Panc1 (cell line): Measurements from ENCODE around the gene AK4. TPM values are rescaled to one million over a fixed set of nuclear protein-coding genes. Genes with fewer than 3 reads are reported as not detected.

Experiments used
- ATAC-seq: fragments of 200-7000 bp; cut with Tn5 transposase; 2 replicates; pipeline ENCODE4 v1.9.1; 2020; ENCODE audit warnings: mild to moderate bottlenecking, moderate library complexity
- BruUV-seq: library from RNA; stranded (reverse); fragments of 400-500 nt; replicated peaks from 2 replicates; lab custom pipeline; 2021; lab: Mats Ljungman, UMichigan
- CTCF ChIA-PET: fragments of 300-600 bp; sonication (Branson Sonifier 250); formaldehyde crosslinking; loops from one replicate; lab custom pipeline; 2022; ENCODE audit warnings: antibody characterized with exemption; lab: Charles Lee
- POLR2A ChIA-PET: fragments of 300-600 bp; sonication (Branson Sonifier 250); formaldehyde crosslinking; loops from one replicate; lab custom pipeline; 2022; ENCODE audit warnings: antibody characterized with exemption; lab: Charles Lee
- DNase-seq: peaks from one replicate; pipeline ENCODE4 v3.0.0-alpha.2; 2010; ENCODE audit warnings: low read depth, low spot score
- H3K27ac ChIP-seq: 2 replicates; pipeline ENCODE4 v1.5.1; 2011; ENCODE audit warnings: mild to moderate bottlenecking, low read length, inconsistent platforms
- H3K27me3 ChIP-seq: fragments of 200-500 bp; sonication (Bioruptor generic); 2 replicates; pipeline ENCODE4 v1.6.0; 2014; ENCODE audit warnings: low read length, inconsistent platforms; ENCODE audit not compliant: control insufficient read depth, insufficient read depth
- H3K36me3 ChIP-seq: fragments of 200-500 bp; sonication (Bioruptor generic); 2 replicates; pipeline ENCODE4 v1.5.1; 2014; ENCODE audit warnings: inconsistent platforms, mild to moderate bottlenecking, low read length, moderate library complexity; ENCODE audit not compliant: control insufficient read depth, insufficient read depth
- H3K4me1 ChIP-seq: 2 replicates; pipeline ENCODE4 v1.5.1; 2011; ENCODE audit warnings: inconsistent platforms, mild to moderate bottlenecking, low read length, moderate library complexity; ENCODE audit not compliant: control insufficient read depth, insufficient read depth
- H3K4me3 ChIP-seq, 2 experiments: 2 replicates each; pipeline ENCODE4 v1.5.1; 2011 to 2012; ENCODE audit warnings: low read depth in 2 of 2, low read length in 2 of 2, mild to moderate bottlenecking in 2 of 2, inconsistent platforms in 1 of 2, moderate library complexity in 1 of 2
- H3K9me3 ChIP-seq: fragments of 200-500 bp; sonication (Bioruptor generic); 2 replicates; pipeline ENCODE4 v1.5.1; 2014; ENCODE audit warnings: low read depth, mild to moderate bottlenecking, inconsistent platforms, low read length, moderate library complexity; ENCODE audit not compliant: control insufficient read depth, insufficient read depth
- POLR2AphosphoS5 ChIP-seq: IDR thresholded peaks from 2 replicates; pipeline ENCODE4 v1.6.1; 2012; ENCODE audit warnings: mild to moderate bottlenecking, low read depth, low read length, moderate library complexity
- SIN3A ChIP-seq: IDR thresholded peaks from 2 replicates; pipeline ENCODE4 v1.6.1; 2012; ENCODE audit warnings: low read depth, mild to moderate bottlenecking, low read length, moderate library complexity, borderline replicate concordance; ENCODE audit not compliant: insufficient read depth
- TCF7L2 ChIP-seq: IDR thresholded peaks from 2 replicates; pipeline ENCODE4 v1.6.1; 2011; ENCODE audit warnings: mild to moderate bottlenecking, low read depth, low read length, inconsistent platforms
- in situ Hi-C: cut with HindIII; loops from 2 replicates; pipeline ENCODE4 v1.10.0; 2016; ENCODE audit warnings: low sequenced_read_pairs, low pct_unique_long_range_greater_than_20kb
- intact Hi-C: fragments of 100-400 bp; cut with micrococcal nuclease; formaldehyde crosslinking; loops from one replicate; pipeline ENCODE4 v1.10.0; 2022; ENCODE audit not compliant: unreplicated experiment
- total RNA-seq: library from RNA; stranded (reverse); gene quantifications from one replicate; pipeline ENCODE4 v1.2.1, GENCODE V29; 2021; ENCODE audit not compliant: unreplicated experiment
- TF ChIP-seq, protein P1 (sequence below): fragments of 450-650 bp; IDR thresholded peaks from 2 replicates; pipeline ENCODE4 v1.5.1; 2017; ENCODE audit warnings: mild to moderate bottlenecking
- TF ChIP-seq, protein P2 (sequence below), 2 experiments: IDR thresholded peaks; 2 replicates each; pipeline ENCODE4 v1.6.1; 2011 to 2012; ENCODE audit warnings: low read depth in 2 of 2, control low read depth in 1 of 2, low read length in 1 of 2, mild to moderate bottlenecking in 1 of 2, moderate library complexity in 1 of 2; ENCODE audit not compliant: insufficient read depth in 1 of 2

AK4 gene
- total RNA-seq, 1 experiment from 2014 or later = 26.8 TPM

DNA sequence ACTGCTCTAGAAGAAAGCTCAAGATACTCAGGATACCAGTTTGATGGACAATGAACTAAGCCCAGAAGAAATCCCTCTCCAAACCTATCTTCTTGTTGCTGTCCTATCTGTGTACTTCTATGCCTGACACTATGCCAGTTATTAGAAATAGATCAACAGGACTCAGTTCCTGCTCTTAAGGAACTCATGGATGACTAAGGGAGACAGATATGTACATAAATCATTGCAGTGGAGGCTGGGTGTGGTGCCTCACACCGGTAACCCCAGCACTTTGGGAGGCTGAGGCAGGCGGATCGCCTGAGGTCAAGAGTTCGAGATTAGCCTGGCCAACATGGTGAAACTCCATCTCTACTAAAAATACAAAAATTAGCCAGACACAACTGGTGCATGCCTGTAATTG, 42.4 kb upstream of the AK4 start:
- H3K9me3 ChIP-seq = no peaks in the 10 kb centered on the region
- peaks cover 3% of the 10 kb centered on the region; the same call in 1 of the 2 replicates for H3K27me3 ChIP-seq
- in situ Hi-C loops = no loop called here
- ChIA-PET POLR2A (no interaction called here), CTCF (no interaction called here)
- H3K27ac ChIP-seq = no peak overlapping the region
- no TSS peak for BruUV-seq
- ATAC-seq = no peak
- H3K4me3 ChIP-seq = no peak overlapping the region
- intact Hi-C loops = no loop called here
- TF ChIP-seq, protein P1, sequence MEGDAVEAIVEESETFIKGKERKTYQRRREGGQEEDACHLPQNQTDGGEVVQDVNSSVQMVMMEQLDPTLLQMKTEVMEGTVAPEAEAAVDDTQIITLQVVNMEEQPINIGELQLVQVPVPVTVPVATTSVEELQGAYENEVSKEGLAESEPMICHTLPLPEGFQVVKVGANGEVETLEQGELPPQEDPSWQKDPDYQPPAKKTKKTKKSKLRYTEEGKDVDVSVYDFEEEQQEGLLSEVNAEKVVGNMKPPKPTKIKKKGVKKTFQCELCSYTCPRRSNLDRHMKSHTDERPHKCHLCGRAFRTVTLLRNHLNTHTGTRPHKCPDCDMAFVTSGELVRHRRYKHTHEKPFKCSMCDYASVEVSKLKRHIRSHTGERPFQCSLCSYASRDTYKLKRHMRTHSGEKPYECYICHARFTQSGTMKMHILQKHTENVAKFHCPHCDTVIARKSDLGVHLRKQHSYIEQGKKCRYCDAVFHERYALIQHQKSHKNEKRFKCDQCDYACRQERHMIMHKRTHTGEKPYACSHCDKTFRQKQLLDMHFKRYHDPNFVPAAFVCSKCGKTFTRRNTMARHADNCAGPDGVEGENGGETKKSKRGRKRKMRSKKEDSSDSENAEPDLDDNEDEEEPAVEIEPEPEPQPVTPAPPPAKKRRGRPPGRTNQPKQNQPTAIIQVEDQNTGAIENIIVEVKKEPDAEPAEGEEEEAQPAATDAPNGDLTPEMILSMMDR = no peak
- TF ChIP-seq SIN3A (no peak), POLR2AphosphoS5 (no peak), TCF7L2 (no peak)
- TF ChIP-seq, protein P2, sequence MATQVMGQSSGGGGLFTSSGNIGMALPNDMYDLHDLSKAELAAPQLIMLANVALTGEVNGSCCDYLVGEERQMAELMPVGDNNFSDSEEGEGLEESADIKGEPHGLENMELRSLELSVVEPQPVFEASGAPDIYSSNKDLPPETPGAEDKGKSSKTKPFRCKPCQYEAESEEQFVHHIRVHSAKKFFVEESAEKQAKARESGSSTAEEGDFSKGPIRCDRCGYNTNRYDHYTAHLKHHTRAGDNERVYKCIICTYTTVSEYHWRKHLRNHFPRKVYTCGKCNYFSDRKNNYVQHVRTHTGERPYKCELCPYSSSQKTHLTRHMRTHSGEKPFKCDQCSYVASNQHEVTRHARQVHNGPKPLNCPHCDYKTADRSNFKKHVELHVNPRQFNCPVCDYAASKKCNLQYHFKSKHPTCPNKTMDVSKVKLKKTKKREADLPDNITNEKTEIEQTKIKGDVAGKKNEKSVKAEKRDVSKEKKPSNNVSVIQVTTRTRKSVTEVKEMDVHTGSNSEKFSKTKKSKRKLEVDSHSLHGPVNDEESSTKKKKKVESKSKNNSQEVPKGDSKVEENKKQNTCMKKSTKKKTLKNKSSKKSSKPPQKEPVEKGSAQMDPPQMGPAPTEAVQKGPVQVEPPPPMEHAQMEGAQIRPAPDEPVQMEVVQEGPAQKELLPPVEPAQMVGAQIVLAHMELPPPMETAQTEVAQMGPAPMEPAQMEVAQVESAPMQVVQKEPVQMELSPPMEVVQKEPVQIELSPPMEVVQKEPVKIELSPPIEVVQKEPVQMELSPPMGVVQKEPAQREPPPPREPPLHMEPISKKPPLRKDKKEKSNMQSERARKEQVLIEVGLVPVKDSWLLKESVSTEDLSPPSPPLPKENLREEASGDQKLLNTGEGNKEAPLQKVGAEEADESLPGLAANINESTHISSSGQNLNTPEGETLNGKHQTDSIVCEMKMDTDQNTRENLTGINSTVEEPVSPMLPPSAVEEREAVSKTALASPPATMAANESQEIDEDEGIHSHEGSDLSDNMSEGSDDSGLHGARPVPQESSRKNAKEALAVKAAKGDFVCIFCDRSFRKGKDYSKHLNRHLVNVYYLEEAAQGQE (IDR thresholded peaks at IDR 0.05; ENCODE audit: insufficient read depth in 1 of 2, low read depth in 2 of 2, low read length in 1 of 2) = no peak
- no peak for DNase-seq
- H3K36me3 ChIP-seq = no peaks in the 10 kb centered on the region
- H3K4me1 ChIP-seq = no peaks in the 10 kb centered on the region

DNA sequence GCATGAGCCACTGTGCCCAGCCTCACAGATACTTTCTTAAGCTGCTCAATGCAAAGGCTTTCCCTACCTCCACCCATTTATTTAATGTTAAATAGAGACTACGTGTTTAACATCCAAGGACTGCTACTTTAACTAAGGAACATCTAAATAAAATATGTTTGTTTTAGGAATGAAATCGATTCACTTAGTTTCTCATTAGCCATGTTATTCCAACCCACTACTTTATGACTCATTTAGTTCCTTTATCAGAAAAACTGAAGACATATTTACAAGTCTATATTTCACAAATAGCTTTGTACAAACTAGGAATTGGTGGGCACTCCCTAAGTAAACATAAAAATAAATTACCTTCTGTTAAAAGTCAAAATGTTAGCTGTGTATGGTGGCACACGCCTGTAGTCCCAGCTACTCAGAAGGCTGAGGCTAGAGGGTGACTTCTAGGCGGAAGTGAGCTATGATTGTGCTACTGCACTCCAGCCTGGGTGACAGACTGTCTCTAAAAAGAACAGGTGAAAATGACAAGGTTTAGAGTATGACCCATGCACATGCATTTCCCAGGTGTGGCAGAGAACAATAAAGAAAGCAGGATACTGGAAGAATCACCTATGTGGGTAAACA, 39.9 kb upstream of the AK4 start:
- POLR2A ChIA-PET = interaction anchor here (0.6 kb wide), 1 partner anchor 44 kb away, joined by 4 read pairs; no protein-coding TSS in a partner anchor
- DNase-seq = no peak

More for the DNA sequence above, 39.9 kb upstream of the AK4 start:
- in situ Hi-C loops (no loop called here), intact Hi-C loops (no loop called here)
- Histone ChIP-seq H3K27ac (no peak overlapping the region), H3K27me3 (peaks cover 3% of the 10 kb centered on the region; the same call in 1 of the 2 replicates), H3K9me3 (no peaks in the 10 kb centered on the region), H3K4me1 (no peaks in the 10 kb centered on the region), H3K36me3 (no peaks in the 10 kb centered on the region), H3K4me3 (no peak overlapping the region)
- no peak for TF ChIP-seq SIN3A
- TF ChIP-seq TCF7L2 = no peak
- TF ChIP-seq, protein P2 (IDR thresholded peaks at IDR 0.05; ENCODE audit: insufficient read depth in 1 of 2, low read depth in 2 of 2, low read length in 1 of 2) = no peak
- no peak for TF ChIP-seq POLR2AphosphoS5
- TF ChIP-seq, protein P1 = no peak
- CTCF ChIA-PET = no interaction called here
- no peak for ATAC-seq
- BruUV-seq = no TSS peak
